HCT116 (cell line): ENCODE results near the gene CD7. TPM values are rescaled to one million over a fixed set of nuclear protein-coding genes. Genes with fewer than 3 reads are reported as not detected.

Source experiments
- ATAC-seq: fragments of 200-7000 bp; cut with Tn5 transposase; 2 replicates; pipeline ENCODE4 v1.9.1; 2020; ENCODE audit warnings: mild to moderate bottlenecking, moderate library complexity
- BruUV-seq: library from RNA; stranded (reverse); fragments of 400-500 nt; replicated peaks from 2 replicates; lab custom pipeline; 2021; lab: Mats Ljungman, UMichigan
- CTCF ChIA-PET: fragments of 300-600 bp; sonication (Branson Sonifier 250); formaldehyde crosslinking; loops from one replicate; lab custom pipeline; 2021; ENCODE audit warnings: antibody characterized with exemption; lab: Charles Lee
- POLR2A ChIA-PET: fragments of 300-600, 350-600 bp; sonication (Branson Sonifier 250); formaldehyde crosslinking; loops from one replicate; lab custom pipeline; 2021; ENCODE audit warnings: antibody characterized with exemption; lab: Charles Lee
- RAD21 ChIA-PET, 2 experiments: fragments of 300-600 bp; sonication (Branson Sonifier 250); formaldehyde crosslinking; loops; one replicate each; lab custom pipeline; 2023; ENCODE audit warnings: low total read pairs in 2 of 2; ENCODE audit not compliant: uncharacterized antibody in 2 of 2, unreplicated experiment in 2 of 2, low non-redundant PET in 1 of 2; lab: Charles Lee
- DNase-seq: peaks from one replicate; pipeline ENCODE4 v3.0.0-alpha.2; 2010; ENCODE audit warnings: low read depth, low spot score
- H2AFZ ChIP-seq: fragments of 200-600 bp; shearing (Covaris generic), sonication (generic); 2 replicates; pipeline ENCODE4 v1.6.1; 2017; ENCODE audit warnings: low read depth, mixed run types, mixed read lengths, antibody characterized with exemption, low read length; ENCODE audit not compliant: poor library complexity, severe bottlenecking
- H3K27ac ChIP-seq: 2 replicates; pipeline ENCODE4 v1.5.1; 2012; ENCODE audit warnings: low read depth, low read length
- H3K27me3 ChIP-seq: fragments of 200-600 bp; sonication (generic); 2 replicates; pipeline ENCODE4 v1.6.1; 2016; ENCODE audit warnings: mixed run types, low read length, mixed read lengths; ENCODE audit not compliant: insufficient read depth
- H3K36me3 ChIP-seq, 2 experiments: fragments of 200-500 bp in 1 of 2; fragments of 200-600 bp in 1 of 2; sonication (Bioruptor generic) in 1 of 2; sonication (generic) in 1 of 2; 2 replicates each; pipeline versions ENCODE4 v1.5.1 to v1.6.1; 2014 to 2016; ENCODE audit warnings: low read length in 2 of 2, inconsistent platforms in 1 of 2, mixed read lengths in 1 of 2, mixed run types in 1 of 2; ENCODE audit not compliant: insufficient read depth in 2 of 2, control insufficient read depth in 1 of 2
- H3K4me1 ChIP-seq, 2 experiments: fragments of 200-600 bp in 1 of 2; sonication (generic) in 1 of 2; 2 replicates each; pipeline versions ENCODE4 v1.5.1 to v1.6.1; 2012 to 2017; ENCODE audit warnings: low read length in 2 of 2, inconsistent platforms in 1 of 2, mild to moderate bottlenecking in 1 of 2, mixed read lengths in 1 of 2, mixed run types in 1 of 2, moderate library complexity in 1 of 2; ENCODE audit not compliant: insufficient read depth in 2 of 2, control insufficient read depth in 1 of 2
- H3K4me2 ChIP-seq: fragments of 200-600 bp; sonication (generic); 2 replicates; pipeline ENCODE4 v1.6.1; 2017; ENCODE audit warnings: mixed run types, low read length, mixed read lengths
- H3K4me3 ChIP-seq, 2 experiments: fragments of 200-600 bp in 1 of 2; sonication (generic) in 1 of 2; replicated peaks in 1 of 2; 2 replicates each; pipeline ENCODE4 v1.5.1; 2011 to 2016; ENCODE audit warnings: low read length in 2 of 2, control low read depth in 1 of 2, low read depth in 1 of 2, mild to moderate bottlenecking in 1 of 2, mixed read lengths in 1 of 2, mixed run types in 1 of 2
- H3K79me2 ChIP-seq: fragments of 200-600 bp; sonication (generic); 2 replicates; pipeline ENCODE4 v1.6.1; 2017; ENCODE audit warnings: mild to moderate bottlenecking, mixed run types, low read length, moderate library complexity, mixed read lengths; ENCODE audit not compliant: insufficient read depth
- H3K9ac ChIP-seq: fragments of 200-600 bp; sonication (generic); 2 replicates; pipeline ENCODE4 v1.6.1; 2016; ENCODE audit warnings: low read length, mixed read lengths
- H3K9me2 ChIP-seq: fragments of 200-600 bp; sonication (generic), shearing (Covaris generic); 2 replicates; pipeline ENCODE4 v1.6.1; 2017; ENCODE audit warnings: mixed run types, mild to moderate bottlenecking, moderate library complexity; ENCODE audit not compliant: insufficient read depth
- H3K9me3 ChIP-seq, 2 experiments: fragments of 200-500 bp in 1 of 2; fragments of 200-600 bp in 1 of 2; sonication (Bioruptor generic) in 1 of 2; sonication (generic) in 1 of 2; 2 replicates each; pipeline ENCODE4 v1.6.1; 2014 to 2017; ENCODE audit warnings: low read length in 2 of 2, mixed read lengths in 2 of 2, inconsistent platforms in 1 of 2, low read depth in 1 of 2, mild to moderate bottlenecking in 1 of 2, mixed run types in 1 of 2, moderate library complexity in 1 of 2; ENCODE audit not compliant: control insufficient read depth in 1 of 2, insufficient read depth in 1 of 2
- H4K20me1 ChIP-seq: fragments of 200-600 bp; sonication (generic), shearing (Covaris generic); 2 replicates; pipeline ENCODE4 v1.6.1; 2017; ENCODE audit warnings: mixed run types, mild to moderate bottlenecking, moderate library complexity; ENCODE audit not compliant: insufficient read depth
- ATF3 ChIP-seq: IDR thresholded peaks from 2 replicates; pipeline ENCODE4 v1.6.1; 2012
- CBX3 ChIP-seq: IDR thresholded peaks from 2 replicates; pipeline ENCODE4 v1.6.1; 2012; ENCODE audit warnings: low read depth
- ELF1 ChIP-seq: IDR thresholded peaks from 2 replicates; pipeline ENCODE4 v1.6.1; 2012; ENCODE audit warnings: low read depth, borderline replicate concordance
- EZH2 ChIP-seq: fragments of 200-600 bp; sonication (generic); IDR thresholded peaks from 2 replicates; pipeline ENCODE4 v1.6.1; 2017; ENCODE audit warnings: antibody characterized with exemption, mixed run types
- EZH2phosphoT487 ChIP-seq: fragments of 200-600 bp; IDR thresholded peaks from 2 replicates; pipeline ENCODE4 v1.6.1; 2018; ENCODE audit warnings: antibody characterized with exemption, borderline replicate concordance
- FOSL1 ChIP-seq: IDR thresholded peaks from 2 replicates; pipeline ENCODE4 v1.6.1; 2012; ENCODE audit warnings: low read depth
- POLR2A ChIP-seq: IDR thresholded peaks from 2 replicates; pipeline ENCODE4 v1.7.0; 2011; ENCODE audit warnings: borderline replicate concordance; ENCODE audit not compliant: insufficient read depth, insufficient read length; ENCODE audit errors: extremely low read depth
- POLR2AphosphoS5 ChIP-seq: IDR thresholded peaks from 2 replicates; pipeline ENCODE4 v1.6.1; 2011; ENCODE audit warnings: mild to moderate bottlenecking, low read depth, low read length, moderate library complexity
- RAD21 ChIP-seq: IDR thresholded peaks from 2 replicates; pipeline ENCODE4 v1.6.1; 2012; ENCODE audit warnings: low read depth, mild to moderate bottlenecking
- ZBTB33 ChIP-seq: IDR thresholded peaks from 2 replicates; pipeline ENCODE4 v1.6.1; 2011; ENCODE audit warnings: mild to moderate bottlenecking, low read length, moderate library complexity; ENCODE audit not compliant: insufficient replicate concordance; ENCODE audit errors: extremely low read depth
- ZNF274 ChIP-seq: fragments of 200-500 bp; sonication (Bioruptor generic); IDR thresholded peaks from 2 replicates; pipeline ENCODE4 v1.6.1; 2014; ENCODE audit warnings: mild to moderate bottlenecking, low read depth, low read length, inconsistent platforms
- intact Hi-C: fragments of 100-400 bp; cut with micrococcal nuclease; formaldehyde crosslinking; loops from 2 replicates; pipeline ENCODE4 v1.10.0; 2022
- total RNA-seq: library from RNA; stranded (reverse); gene quantifications from one replicate; pipeline ENCODE4 v1.2.1, GENCODE V29; 2021; ENCODE audit not compliant: unreplicated experiment

CD7 gene
- total RNA-seq, 1 experiment from 2014 or later = 0.61 TPM

DNA sequence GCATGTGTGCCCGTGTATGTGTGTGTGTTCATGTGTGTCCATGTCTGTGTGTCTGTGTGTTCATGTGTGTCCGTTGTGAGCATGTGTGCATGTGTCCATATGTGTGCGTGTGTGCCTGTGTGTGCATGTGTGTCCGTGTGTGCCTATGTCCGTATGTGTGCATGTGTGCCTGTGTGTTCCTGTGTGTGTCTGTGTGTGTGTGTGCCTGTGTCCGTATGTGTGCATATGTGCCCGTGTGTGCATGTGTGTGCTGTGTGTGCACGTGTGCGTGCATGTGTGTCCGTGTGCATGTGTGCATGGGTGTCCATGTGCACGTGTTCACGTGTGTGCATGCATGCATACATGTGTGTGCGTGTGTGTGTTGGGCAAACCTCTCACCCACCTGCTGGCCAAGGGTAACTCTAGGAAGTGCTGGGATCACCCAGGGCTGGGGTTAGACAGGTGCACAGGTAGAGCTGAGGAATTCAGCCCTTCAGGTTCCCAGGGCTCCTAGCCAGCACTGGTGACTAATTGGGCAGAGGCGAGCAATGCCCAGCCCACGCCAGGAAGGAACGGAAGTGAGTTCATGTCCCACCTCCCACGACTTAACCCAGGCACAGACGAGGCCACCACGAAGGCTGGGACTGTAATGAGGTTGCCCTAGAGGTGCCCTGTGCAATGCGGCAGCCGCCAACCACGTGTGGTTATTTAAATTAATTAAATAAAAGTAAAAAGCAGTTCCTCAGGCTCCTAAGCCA, 35.7 kb downstream of the CD7 start (continued):
- TF ChIP-seq ATF3 = no peak

- CTCF ChIA-PET = interaction anchor here (0.5 kb wide), 1 partner anchor 27 kb away, joined by 3 read pairs; no protein-coding TSS in a partner anchor
- ATAC-seq (no peak), DNase-seq (no peak)
- no peak overlapping the region for H3K9ac ChIP-seq
- H3K4me1 ChIP-seq = peaks cover 31 to 44% of the 10 kb centered on the region in 2 experiments
- H4K20me1 ChIP-seq = no peaks in the 10 kb centered on the region
- no peaks in the 10 kb centered on the region for H3K36me3 ChIP-seq
- peak overlapping the region; percentile 69 for H3K4me2 ChIP-seq
- BruUV-seq = no TSS peak
- no peaks in the 10 kb centered on the region for H3K79me2 ChIP-seq
- peak overlapping the region; percentile 59; the same call in 1 of the 2 replicates for H3K27ac ChIP-seq
- no peak overlapping the region for H3K4me3 ChIP-seq
- no peaks in the 10 kb centered on the region for H3K9me2 ChIP-seq
- POLR2A ChIA-PET = interaction anchor here (1.0 to 4.8 kb wide), 4 partner anchors 11 to 75 kb away, joined by 3 to 35 read pairs (median 3); partner anchors contain the start of gene SLC16A3
- H3K9me3 ChIP-seq = no peaks in the 10 kb centered on the region
- TF ChIP-seq POLR2AphosphoS5 (no peak), ELF1 (no peak), EZH2 (no peak), CBX3 (no peak), ZBTB33 (no peak), ATF3 (no peak), ZNF274 (no peak), FOSL1 (no peak), POLR2A (no peak), EZH2phosphoT487 (no peak), RAD21 (no peak)
- H3K27me3 ChIP-seq = no peaks in the 10 kb centered on the region
- intact Hi-C loops = no loop called here
- H2AFZ ChIP-seq = no peak overlapping the region
- RAD21 ChIA-PET = no interaction called here
Observed at GRCh38 chr17:82281076-82281475, 36.3 kb downstream of the CD7 start.
